Measurements from ENCODE around the gene COL5A1. TPM values are rescaled to one million over a fixed set of nuclear protein-coding genes. Genes with fewer than 3 reads are reported as not detected.

COL5A1 gene
- total RNA-seq, 4 donors from 2014 or later, result 4.8 to 16.5 (median 9.4) TPM

DNA sequence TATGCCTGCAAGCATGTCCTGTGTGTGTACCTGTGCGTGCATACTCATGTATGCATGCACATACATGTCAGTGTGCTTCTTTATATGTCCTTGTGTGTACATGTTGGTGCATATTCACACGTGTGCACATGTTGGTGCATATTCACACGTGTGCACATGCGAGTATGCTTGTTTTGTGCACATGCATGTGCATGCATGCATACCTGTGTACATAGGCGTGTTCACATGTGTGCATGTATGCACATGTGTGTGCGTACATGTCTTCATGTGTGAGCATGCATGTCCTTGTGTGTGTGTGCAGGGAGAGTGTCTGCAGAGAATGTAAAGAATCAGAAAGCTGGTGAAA, 166.8 kb downstream of the COL5A1 start:
- Histone ChIP-seq H3K9me3 (no peaks in the 10 kb centered on the region), H3K4me3 (replicated peaks in 1 of 3) (no peak overlapping the region), H3K27ac (no peak overlapping the region), H3K27me3 (no peaks in the 10 kb centered on the region), H3K36me3 (no peaks in the 10 kb centered on the region), H3K4me1 (no peaks in the 10 kb centered on the region)
- TF ChIP-seq, protein P1, sequence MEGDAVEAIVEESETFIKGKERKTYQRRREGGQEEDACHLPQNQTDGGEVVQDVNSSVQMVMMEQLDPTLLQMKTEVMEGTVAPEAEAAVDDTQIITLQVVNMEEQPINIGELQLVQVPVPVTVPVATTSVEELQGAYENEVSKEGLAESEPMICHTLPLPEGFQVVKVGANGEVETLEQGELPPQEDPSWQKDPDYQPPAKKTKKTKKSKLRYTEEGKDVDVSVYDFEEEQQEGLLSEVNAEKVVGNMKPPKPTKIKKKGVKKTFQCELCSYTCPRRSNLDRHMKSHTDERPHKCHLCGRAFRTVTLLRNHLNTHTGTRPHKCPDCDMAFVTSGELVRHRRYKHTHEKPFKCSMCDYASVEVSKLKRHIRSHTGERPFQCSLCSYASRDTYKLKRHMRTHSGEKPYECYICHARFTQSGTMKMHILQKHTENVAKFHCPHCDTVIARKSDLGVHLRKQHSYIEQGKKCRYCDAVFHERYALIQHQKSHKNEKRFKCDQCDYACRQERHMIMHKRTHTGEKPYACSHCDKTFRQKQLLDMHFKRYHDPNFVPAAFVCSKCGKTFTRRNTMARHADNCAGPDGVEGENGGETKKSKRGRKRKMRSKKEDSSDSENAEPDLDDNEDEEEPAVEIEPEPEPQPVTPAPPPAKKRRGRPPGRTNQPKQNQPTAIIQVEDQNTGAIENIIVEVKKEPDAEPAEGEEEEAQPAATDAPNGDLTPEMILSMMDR (IDR thresholded peaks at IDR 0.05), result no peak
- no peak for TF ChIP-seq POLR2A (IDR thresholded peaks at IDR 0.05)
- WGBS, 2 donors, result 94 to 95% methylated on average over 6 of the region's 6 CpGs
- no peak for DNase-seq
- intact Hi-C loops (cut with DNase I), result no loop called here

DNA sequence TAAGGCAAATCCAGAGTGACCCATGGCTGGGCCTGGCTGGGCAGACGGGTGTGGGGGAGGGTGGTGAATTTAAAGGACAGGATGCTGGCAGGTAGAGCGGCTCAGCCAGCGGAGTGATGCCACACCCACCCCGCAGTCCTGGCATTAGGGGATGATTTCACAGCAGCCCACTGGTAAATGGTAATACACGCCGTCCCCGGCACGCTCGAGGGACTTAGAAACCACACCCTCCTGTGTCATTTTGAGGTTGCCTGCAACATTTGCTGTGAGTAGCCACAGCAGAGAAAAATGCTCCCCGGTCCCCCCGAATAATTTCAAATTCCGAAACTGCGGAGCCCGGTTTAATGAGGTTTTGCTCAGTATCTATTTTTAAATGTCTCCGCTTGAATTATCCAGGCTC, 167.7 kb downstream of the COL5A1 start:
- 74 to 94% methylated on average over 15 of the region's 15 CpGs for WGBS, 2 donors
- no peak overlapping the region for H3K4me3 ChIP-seq (replicated peaks in 1 of 3)
- H3K4me1 ChIP-seq, result no peaks in the 10 kb centered on the region
- no peak for TF ChIP-seq POLR2A (IDR thresholded peaks at IDR 0.05)
- TF ChIP-seq, protein P1 (IDR thresholded peaks at IDR 0.05), result no peak
- H3K27ac ChIP-seq, result no peak overlapping the region
- DNase-seq, result no peak
- no peaks in the 10 kb centered on the region for H3K27me3 ChIP-seq
- H3K36me3 ChIP-seq, result no peaks in the 10 kb centered on the region
- intact Hi-C loops (cut with DNase I), result no loop called here
- no peaks in the 10 kb centered on the region for H3K9me3 ChIP-seq

DNA sequence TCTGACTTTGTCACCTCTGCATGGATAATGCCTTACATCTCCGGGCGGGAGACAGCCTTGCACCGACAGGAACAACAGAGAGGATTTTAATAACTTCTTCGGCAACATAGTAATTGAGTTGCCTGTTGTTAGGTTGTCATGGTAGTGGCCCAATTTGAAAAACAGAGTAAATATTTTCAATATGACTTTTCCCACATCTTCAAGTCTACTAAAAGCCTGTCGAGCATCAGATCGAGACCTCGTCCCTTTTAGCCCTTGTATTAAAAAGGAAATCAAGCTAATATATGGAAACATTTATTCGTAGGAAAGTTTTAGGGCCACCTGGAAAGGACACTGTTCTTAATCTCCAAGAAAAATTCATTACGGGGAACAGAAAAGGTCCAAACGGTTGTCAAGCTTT, 168.2 kb downstream of the COL5A1 start:
- TF ChIP-seq POLR2A (IDR thresholded peaks at IDR 0.05), result no peak
- TF ChIP-seq, protein P1 (IDR thresholded peaks at IDR 0.05), result no peak
- DNase-seq, result no peak
- intact Hi-C loops (cut with DNase I), result no loop called here
- 75 to 86% methylated on average over 10 of the region's 10 CpGs for WGBS, 2 donors
- Histone ChIP-seq H3K4me1 (no peaks in the 10 kb centered on the region), H3K27me3 (no peaks in the 10 kb centered on the region), H3K36me3 (no peaks in the 10 kb centered on the region), H3K4me3 (replicated peaks in 1 of 3) (no peak overlapping the region), H3K9me3 (no peaks in the 10 kb centered on the region), H3K27ac (no peak overlapping the region)

DNA sequence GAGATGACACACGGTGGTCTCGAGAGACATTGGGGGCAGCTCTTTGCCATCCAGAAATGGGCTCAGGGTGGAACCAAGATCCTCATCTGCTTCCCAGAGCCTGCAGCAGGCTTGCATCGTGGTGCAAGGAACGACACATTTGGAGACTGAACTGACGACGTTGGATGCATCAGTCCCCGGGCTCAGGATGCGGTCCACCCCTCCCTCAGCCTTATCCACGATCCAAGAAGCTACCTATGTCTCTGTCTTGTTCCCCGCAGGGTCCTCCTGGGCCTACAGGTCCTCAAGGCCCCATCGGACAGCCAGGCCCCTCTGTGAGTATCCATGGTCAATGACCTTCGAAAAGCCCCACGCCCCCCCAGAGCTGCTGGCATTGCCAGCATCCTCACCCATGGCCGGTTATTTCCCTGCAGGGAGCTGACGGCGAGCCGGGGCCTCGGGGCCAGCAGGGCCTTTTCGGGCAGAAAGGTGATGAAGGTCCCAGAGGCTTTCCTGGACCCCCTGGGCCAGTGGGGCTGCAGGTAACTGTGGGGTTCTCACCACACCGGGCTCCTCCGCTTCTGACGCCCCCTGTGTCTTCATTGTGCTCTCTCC, 169.6 kb downstream of the COL5A1 start:
- H3K4me1 ChIP-seq, result no peaks in the 10 kb centered on the region
- no peak overlapping the region for H3K4me3 ChIP-seq (replicated peaks in 1 of 3)
- H3K36me3 ChIP-seq, result no peaks in the 10 kb centered on the region
- TF ChIP-seq POLR2A (IDR thresholded peaks at IDR 0.05), result no peak
- TF ChIP-seq, protein P1 (IDR thresholded peaks at IDR 0.05), result no peak
- no peaks in the 10 kb centered on the region for H3K9me3 ChIP-seq
- no peak overlapping the region for H3K27ac ChIP-seq
- no peak for DNase-seq
- H3K27me3 ChIP-seq, result no peaks in the 10 kb centered on the region
- 86 to 91% methylated on average over 16 to 20 of the region's 22 CpGs for WGBS, 2 donors
- intact Hi-C loops (cut with DNase I), result no loop called here

DNA sequence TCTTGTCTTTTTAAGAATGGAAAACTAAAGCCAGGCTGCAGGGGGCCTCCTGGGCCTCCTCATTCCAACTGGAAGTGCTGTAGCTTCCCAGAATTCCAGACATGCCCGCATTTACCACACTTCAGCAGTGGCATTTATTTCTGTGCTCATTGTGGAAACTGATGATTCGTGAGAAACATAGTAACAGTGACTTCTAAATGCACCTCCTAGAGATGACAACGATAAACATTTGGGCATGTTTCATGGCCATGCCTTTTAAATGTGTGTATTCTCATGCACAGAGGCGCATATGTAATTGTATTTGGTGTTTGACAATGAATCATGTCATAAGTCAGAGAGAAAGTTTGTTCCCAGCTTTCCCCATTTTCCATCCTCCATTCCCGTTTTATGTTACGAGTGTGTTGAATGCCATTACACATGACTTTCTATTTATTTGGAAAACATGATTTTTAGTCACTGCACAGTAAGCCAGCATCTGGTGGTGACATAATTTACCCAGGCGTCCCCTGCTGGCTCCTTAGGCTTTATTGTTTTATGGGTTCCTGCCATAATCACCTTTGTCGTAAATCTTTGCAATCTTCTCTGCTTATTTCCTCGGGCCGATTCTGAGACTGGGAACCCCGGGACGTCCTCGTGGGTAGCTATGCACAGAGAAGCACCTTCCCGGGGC, 170.2 kb downstream of the COL5A1 start:
- no peaks in the 10 kb centered on the region for H3K9me3 ChIP-seq
- 85 to 90% methylated on average over 14 of the region's 14 CpGs for WGBS, 2 donors
- no peaks in the 10 kb centered on the region for H3K4me1 ChIP-seq
- H3K4me3 ChIP-seq (replicated peaks in 1 of 3), result no peak overlapping the region
- DNase-seq, result no peak
- H3K36me3 ChIP-seq, result no peaks in the 10 kb centered on the region
- H3K27ac ChIP-seq, result no peak overlapping the region
- no peaks in the 10 kb centered on the region for H3K27me3 ChIP-seq
- no peak for TF ChIP-seq POLR2A (IDR thresholded peaks at IDR 0.05)
- TF ChIP-seq, protein P1 (IDR thresholded peaks at IDR 0.05), result no peak
- intact Hi-C loops (cut with DNase I), result no loop called here
